UCSD-AML1 (cell line): ENCODE data around the gene MYLK2.
A peak's percentile ranks its signal among the peaks of the same experiment; 100 is the strongest.
"Not testable (repeated sequence)": the region's sequence is repeated elsewhere in the genome, so short reads cannot be mapped to it uniquely, and the experiment has no call there.

Source experiments
- DNase-seq: peaks from one replicate; lab custom pipeline; 2025; ENCODE audit not compliant: unreplicated experiment; lab: John Stamatoyannopoulos, UW

MYLK2 gene

DNA sequence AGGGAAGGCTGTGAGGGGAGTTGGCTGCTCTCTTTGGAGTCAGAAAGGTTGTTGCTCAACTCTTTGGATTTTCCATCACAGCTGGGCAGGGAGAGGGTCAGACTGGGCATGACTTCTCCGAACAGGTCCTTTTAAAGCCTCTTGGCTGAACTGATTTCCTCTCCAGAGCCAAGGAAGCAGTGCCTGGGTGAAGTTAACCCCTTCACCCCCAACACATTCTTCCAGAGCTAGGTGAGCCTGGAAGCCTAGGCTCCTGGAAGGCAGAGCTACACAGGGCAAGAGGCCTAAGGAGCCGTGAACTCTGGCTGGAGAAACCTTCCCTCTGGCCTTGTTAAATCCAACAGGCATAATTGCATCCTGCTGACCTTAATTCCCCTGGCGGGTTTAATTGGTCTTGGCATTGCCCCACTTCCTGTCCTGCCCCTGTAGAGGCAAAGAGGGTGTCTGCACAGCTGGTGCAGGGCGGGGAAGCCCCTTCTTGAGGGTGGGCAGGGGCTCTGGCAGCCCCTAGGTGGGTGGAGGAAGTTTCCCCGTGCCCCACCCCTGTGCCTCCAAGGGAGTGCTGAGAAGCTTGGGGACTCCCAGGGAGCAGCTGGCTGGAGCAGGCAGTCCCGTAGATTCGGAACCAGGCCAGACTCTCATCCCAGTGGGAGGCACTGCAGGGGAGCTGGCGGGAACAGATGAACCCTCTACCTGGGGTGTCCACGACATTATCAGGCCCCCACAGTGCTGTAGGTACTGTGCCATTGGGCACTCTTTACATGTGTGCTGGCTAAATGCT is 3.6 kb upstream of the MYLK2 start:
- no peak for DNase-seq

DNA sequence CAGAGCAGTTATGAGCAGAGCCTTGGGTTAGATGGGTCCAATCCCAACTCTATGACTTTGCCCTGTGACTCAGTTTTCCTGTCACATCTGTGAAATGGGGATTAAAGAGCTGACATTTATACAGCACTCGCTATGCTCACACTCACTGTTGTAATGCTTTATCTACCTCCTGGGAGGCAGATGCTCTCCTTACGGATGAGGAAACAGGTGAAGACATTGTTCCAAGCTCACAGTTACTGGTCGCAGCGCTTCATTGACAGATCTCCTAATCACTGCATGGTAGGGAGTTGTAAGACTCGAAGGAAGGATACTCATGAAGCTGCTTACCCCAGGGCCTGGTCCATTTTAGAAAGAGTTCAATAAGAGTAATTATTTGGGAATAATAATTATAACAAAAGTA is 2.9 kb upstream of the MYLK2 start:
- no peak for DNase-seq

DNA sequence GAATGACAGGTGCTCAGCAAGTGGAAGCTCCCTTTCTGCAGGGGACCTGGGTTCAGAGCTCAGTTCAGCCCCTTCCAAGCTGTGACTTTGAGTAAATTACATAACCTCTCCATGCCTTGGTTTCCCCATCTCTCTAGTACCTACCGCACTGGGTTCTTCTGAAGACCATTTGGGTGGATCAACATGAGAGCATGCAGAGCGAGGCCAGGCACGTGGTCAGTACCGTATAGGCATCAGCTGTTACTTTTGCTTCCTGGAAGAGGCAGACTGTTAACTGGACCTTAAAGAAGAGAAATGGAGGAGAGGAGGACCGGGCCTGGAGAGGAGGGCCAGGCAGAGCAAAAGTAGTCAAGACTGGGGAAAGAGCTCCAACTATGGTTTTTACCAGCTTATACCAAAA is 1.7 kb upstream of the MYLK2 start:
- no peak for DNase-seq

DNA sequence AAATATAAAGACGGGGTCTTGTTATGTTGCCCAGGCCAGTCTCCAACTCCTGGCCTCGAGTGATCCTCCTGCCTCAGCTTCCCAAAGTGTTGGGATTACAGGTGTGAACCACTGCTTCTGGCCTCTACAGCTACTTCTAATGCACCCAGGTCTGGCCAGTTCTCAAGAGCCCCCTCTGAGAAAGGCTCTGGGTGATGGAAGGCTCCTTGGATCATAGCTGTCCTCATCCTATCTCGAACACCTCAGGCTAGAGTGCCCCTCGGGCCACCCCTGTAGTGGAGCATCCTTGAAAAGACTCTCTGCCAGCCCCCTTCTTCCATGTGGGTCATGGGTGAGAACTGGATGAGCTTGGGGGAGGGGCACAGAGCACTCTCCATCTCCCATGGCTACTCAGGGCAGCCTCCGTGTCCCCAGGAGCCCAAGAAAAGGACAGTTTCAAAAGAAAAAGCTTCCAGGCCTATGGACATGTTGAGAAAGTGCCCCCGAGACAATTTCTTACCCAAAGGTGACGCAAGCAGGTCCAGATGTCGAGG is 714 bp upstream of the MYLK2 start:
- DNase-seq: no peak

DNA sequence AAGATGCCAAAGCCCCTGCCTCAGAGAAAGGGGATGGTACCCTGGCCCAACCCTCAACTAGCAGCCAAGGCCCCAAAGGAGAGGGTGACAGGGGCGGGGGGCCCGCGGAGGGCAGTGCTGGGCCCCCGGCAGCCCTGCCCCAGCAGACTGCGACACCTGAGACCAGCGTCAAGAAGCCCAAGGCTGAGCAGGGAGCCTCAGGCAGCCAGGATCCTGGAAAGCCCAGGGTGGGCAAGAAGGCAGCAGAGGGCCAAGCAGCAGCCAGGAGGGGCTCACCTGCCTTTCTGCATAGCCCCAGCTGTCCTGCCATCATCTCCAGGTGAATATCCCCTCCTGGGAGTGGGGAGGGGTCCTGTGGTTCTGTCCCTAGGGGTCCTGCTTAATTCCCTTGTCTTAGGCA is 1.1 kb downstream of the MYLK2 start:
- no peak for DNase-seq

DNA sequence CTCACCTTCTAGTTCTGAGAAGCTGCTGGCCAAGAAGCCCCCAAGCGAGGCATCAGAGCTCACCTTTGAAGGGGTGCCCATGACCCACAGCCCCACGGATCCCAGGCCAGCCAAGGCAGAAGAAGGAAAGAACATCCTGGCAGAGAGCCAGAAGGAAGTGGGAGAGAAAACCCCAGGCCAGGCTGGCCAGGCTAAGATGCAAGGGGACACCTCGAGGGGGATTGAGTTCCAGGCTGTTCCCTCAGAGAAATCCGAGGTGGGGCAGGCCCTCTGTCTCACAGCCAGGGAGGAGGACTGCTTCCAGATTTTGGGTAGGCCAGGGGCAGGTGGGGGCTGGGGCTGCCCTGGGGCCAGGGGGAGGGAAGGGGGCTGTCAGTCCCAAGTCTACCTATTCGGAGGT is 2.3 kb downstream of the MYLK2 start:
- no peak for DNase-seq

DNA sequence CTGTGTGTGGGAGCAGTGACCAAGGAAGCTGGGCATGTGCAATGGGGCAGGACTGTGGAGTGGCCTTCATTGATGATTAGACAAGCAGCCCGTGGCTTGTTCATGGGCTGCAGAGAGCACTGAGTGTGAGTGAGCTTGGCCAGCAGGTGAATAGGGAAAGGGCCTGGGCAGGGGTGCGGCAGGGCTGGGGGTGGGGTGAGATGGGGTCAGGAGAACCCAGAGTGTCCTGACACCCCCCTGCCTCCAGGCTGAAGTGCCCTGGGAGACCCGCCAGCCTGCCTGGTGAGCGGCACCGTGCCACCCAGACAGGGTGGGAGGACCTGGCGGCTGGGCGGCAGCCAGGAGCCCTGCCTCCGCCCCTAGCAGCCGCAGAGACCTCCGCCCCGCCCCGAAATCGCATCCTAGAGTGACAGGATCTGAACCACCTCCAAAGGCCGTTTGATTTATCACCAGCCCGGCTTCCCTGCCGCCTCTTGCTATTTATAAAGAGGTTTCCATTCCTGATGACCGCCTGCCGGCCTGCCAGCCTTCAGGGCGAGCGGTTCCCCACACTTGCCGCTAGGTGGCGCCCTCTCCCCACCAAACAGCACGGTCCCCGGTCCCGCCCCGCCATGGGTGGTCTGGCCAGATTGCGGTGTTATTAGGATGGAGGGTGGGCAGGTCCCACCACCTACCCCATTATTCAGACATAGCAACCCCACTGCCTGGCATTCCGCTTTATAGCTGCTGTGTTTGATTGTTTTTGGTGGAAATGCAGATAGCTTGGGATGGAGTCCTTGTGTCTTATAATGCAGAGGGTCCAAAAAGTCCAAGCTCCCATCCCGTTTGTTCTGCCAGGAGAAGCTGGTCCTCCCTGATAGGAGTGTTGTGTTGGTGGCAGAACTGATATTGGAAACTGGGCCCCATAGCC is 3.5 kb downstream of the MYLK2 start:
- peak; percentile 74 for DNase-seq

DNA sequence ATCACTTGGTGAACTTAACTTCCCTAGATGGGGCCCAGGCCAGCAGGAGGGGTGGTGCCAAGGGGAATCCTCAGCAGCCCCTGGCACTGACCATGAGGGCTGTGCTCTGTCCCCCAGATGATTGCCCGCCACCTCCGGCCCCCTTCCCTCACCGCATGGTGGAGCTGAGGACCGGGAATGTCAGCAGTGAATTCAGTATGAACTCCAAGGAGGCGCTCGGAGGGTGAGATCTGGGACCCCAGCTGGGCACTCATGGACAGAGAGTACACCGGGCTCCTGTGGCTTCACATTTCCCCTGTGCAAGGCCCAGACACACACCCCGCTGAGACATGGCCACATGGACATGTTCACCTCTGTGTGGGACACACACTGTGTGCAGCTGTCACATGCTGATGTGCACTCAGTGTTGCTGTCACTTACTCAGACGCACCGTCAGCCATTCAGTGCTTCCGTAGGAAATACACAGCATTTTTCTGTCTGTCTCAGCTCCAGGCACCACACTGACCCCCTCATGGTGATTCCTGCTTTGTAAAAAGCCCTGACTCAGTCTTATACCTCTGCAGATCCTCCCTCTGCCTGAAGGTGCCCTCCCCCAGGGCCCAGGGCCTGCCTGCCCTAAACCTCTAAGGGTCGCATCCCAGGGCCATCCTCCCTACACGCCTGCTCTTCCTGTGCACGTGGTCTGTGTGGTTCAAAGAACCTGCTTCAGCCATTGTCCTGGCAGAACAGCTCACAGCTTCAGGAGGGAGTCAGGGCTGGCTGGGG is 4.4 kb downstream of the MYLK2 start:
- peak; percentile 46 for DNase-seq

DNA sequence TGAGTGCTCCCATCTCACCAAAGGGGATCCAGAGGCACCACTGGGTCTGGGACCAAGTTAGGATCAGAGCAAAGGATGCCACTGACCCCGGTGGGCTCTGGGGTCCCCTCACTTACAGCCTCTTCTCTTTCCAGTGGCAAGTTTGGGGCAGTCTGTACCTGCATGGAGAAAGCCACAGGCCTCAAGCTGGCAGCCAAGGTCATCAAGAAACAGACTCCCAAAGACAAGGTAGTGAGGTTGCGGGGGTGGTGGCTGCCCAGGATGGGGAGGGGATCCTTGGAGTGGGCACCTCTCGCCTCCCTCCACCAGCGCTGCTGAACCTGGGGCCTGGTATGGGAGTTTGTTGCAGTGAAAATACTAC is 4.9 kb downstream of the MYLK2 start:
- DNase-seq: no peak

DNA sequence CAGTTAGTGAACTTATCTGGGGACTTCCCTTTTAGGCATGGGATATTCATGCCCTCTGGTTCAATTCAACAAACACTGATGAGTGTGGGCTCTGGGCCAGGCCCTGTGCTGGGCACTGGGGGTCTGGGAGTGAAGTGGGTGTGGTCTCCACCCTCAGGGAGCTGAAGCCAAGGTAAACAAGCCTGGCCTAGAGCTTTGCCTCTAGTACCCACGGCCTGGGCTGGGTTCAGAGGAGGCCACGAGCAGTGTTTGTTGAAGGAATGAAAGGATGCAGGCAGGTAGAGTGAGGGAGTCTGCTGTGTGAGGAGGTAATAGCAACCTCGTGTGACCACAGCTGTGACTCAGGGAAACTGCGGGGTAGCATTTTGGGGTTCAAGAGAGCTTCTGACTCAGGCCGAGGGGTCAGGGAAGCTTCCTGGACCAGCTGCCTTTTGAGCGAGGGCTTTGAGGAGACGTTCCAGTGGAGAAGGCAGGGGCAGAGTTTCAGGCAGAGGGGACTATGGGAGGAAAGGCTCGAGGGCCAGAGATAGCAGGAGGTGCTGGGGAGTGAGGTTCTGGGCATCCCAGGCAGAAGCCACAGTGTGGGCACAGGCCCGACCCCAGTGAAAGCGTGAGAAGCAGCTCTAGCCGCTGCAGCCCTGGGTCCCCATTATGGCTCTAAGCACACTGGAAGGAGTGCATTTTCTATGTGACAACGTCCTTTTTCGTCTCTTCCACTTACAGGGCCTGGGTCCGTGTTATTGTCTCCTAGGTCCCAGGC is 5.6 kb downstream of the MYLK2 start:
- DNase-seq: no peak

DNA sequence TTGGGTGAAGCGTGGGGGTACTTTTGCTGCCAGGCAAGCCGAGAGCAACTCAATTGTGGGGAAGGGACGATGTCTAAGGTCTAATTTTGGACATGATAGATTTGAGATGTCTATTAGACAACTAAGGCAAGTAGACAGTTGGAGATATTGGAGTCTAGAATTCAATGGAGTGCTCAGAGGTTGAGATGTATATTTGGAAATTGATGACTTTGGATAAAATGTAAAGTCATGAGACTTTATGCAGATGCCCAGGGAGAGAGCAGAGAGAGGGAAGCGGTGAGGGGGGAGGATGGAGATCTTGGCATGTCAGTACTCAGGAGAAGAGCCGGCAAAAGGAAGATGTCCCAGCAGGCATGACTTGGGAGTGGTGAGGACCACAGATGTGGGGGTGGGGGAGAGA is 6.9 kb downstream of the MYLK2 start:
- no peak for DNase-seq

DNA sequence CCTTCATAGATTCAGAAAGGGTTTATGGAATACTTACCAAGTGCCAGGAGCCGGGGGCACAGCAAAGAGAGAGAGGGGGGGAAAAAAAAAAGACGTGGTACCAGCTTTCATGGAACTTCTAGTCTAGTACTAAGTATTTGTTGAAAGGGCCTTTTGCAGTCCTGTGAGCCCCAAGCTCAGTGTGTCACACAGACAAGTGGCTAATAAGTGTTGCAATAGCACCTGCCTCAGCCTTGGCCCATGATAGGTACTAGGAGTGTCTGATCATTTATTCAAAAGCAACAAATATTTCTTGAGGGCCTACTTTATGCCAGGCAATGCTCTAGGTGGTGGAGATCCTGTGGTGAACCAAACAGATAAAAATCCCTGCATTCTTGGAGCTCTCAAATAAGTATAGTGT is 7.9 kb downstream of the MYLK2 start:
- DNase-seq: no peak

DNA sequence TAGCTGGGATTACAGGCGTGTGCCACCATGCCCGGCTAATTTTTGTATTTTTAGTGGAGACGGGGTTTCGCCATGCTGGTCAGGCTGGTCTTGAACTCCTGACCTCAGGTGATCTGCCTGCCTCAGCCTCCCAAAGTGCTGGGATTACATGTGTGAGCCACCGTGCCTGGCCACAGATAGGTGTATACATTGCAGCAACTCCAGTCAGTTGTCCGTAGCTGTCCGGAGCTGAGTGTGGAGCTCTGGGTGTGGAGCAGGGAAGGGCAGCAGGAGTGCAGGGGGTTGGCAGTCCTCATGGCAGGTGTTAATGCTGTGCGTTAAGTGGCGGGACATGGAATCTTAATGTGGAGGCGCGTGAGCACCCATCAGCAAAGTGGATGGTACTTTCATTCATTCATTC is 8.9 kb downstream of the MYLK2 start:
- DNase-seq: not testable (repeated sequence)

DNA sequence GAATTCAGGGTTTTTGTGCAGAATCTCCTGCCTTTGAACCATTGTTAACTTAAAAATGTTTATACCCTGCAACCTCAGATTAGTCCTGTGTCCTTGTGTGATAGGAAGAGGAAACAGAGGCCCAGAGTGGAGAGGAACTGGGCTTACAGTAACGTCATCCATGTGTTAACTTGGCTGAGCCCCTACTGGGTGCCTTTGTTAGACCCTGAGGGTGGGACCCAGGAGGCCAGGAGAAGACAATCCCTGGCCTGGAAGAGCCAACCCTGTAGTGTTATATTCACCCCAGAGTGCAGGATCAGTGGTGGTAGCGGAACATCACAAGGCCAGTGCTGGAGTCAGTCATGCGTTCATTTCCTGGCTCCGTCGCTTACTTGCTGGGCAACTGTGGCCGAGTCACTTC is 10.6 kb downstream of the MYLK2 start:
- no peak for DNase-seq

DNA sequence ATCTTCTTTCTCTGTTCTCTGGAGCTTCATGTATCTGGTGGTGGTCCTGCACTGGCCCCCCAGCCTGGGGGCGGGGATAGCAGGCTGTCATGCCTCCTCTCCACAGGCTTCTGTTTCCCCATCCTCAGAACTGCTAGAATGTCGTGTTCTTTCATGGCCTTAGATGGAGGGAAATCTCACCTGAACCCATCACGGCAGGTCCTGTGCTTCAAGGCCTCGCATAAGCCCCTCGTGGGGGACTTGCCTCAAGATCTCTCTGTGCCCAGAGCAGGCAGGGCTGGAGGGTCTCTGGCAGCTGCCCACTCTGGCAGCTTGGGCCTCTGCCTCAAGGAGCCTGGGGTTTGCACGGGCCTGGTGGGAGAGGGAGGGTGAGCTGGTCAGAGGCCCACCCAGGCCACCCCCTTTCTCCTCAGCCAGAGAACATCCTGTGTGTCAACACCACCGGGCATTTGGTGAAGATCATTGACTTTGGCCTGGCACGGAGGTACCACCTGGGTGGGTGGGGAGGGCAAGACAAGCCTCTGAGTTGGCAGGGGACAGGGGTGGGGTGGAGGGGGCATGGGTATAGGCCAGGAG is 11.3 kb downstream of the MYLK2 start:
- DNase-seq: no peak

DNA sequence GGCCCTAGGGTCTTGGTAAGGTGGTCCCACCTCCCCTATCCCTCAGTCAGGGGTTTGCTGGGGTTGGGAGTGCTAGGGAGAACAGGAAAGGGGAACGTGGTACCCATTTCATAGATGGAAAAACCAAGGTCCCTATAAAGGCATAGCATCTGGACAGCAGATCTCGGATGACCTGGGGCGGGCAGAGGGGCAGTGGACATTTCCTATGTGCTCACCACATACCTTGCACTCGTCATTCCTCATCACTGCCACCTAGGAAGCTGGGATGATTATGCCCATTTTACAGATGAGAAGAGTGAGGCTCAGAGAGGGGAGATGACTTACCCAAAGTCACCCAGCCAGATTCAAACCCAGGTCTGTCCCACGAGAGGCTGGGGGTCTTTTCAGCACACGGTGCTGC is 12.1 kb downstream of the MYLK2 start:
- no peak for DNase-seq

DNA sequence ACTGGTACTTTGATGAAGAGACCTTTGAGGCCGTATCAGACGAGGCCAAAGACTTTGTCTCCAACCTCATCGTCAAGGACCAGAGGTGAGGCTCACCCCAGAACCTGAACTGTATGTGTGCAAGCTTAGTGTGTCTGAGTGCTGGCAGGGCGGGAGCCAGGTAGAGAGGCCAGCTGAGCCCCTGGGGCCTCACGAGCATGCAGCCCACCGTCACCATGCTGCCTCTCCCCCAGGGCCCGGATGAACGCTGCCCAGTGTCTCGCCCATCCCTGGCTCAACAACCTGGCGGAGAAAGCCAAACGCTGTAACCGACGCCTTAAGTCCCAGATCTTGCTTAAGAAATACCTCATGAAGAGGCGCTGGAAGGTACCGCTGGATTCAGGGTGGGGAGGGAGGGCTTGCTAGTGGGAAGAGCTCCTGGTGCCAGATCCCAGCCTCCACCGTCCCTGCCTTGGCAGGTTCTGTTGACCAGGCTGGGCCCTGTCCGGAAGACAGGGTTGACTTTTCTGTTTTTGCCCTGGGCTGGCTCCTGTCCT is 12.7 kb downstream of the MYLK2 start:
- DNase-seq: no peak

DNA sequence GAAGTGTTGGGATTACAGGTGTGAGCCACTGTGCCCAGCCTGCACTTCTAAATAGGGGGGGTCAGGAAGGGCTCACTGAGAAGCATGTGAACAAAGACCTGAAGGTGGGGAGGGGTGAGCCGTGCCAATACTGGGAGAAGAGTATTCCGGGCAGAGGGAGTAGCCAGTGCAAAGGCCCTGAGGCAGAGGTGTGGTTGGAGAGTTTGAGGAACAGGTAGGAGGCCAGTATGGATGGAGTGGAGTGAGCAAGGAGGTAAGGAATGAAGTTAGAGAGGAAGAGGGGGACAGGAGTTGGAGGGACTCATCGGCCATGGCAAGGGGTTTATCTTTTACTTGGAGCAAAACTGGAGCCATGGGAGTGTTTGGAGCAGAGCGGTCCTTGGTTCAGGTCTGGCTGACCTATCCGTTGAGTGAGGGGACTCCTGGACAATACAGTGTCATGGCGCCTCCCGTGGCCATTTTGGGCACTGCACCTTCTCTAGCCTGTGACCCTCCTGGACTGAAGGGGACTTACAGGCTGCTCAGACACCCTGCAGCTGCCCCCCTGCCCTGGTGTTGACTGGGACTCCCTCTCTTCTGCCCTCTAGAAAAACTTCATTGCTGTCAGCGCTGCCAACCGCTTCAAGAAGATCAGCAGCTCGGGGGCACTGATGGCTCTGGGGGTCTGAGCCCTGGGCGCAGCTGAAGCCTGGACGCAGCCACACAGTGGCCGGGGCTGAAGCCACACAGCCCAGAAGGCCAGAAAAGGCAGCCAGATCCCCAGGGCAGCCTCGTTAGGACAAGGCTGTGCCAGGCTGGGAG is 14.2 kb downstream of the MYLK2 start:
- DNase-seq: peak; percentile 79

DNA sequence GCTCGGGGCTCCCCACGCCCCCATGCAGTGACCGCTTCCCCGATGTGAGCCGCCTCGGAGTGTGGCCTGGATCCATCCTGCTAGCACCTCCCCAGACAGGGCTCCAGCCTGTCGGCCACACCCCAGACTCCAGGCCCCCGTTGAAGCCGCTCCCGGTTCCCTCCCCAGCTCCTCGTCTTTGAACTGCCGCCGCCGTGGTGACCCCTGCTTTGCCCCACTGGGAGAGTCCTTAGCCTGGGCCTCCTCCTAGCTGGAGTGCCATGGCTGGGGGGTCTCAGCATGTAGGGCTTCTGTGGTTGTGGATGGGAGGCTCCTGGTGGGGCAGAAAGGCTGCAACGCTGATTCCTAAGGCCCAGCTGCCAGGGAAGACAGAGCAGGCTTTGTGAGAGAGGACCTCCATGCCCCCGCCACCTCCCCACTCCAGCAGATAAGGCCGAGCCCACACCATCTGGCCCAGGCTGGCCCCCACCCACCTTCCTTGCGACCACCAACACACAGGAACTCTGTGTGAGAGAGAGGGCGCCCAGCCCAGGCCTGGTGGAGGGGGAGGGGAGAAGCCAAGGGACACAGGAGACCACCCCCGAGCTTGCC is 14.9 kb downstream of the MYLK2 start:
- no peak for DNase-seq
